H1 (cell line): ENCODE measurements around the gene NAA25.
"Not testable (repeated sequence)": the region's sequence is repeated elsewhere in the genome, so short reads cannot be mapped to it uniquely, and the experiment has no call there.

Experiments
- CTCF ChIP-seq, 3 experiments: IDR thresholded peaks; 1 replicate in 2 of 3; 2 replicates in 1 of 3; pipeline versions ENCODE4 v1.5.1 to v1.6.1; 2011; ENCODE audit warnings: low read length in 3 of 3, mild to moderate bottlenecking in 3 of 3, inconsistent platforms in 2 of 3, low read depth in 1 of 3, moderate library complexity in 1 of 3; ENCODE audit not compliant: insufficient read depth in 1 of 3; ENCODE audit errors: control extremely low read depth in 1 of 3
- EP300 ChIP-seq, 2 experiments: IDR thresholded peaks; 1 replicate in 1 of 2; 2 replicates in 1 of 2; pipeline ENCODE4 v1.6.1; 2011 to 2012; ENCODE audit warnings: low read depth in 2 of 2, low read length in 2 of 2, mild to moderate bottlenecking in 2 of 2, borderline replicate concordance in 1 of 2, inconsistent platforms in 1 of 2, moderate library complexity in 1 of 2
- EZH2 ChIP-seq: fragments of 200-600 bp; sonication (generic); IDR thresholded peaks from 2 replicates; pipeline ENCODE4 v1.7.1; 2012; ENCODE audit warnings: low read depth, mild to moderate bottlenecking, moderate library complexity, low read length, inconsistent platforms; ENCODE audit not compliant: severe bottlenecking
- GTF2F1 ChIP-seq: IDR thresholded peaks from 2 replicates; pipeline ENCODE4 v1.6.1; 2012; ENCODE audit warnings: low read depth, low read length, improper control_type of control experiment, borderline replicate concordance
- JUN ChIP-seq: IDR thresholded peaks from 2 replicates; pipeline ENCODE4 v1.6.1; 2011; ENCODE audit warnings: low read depth, mild to moderate bottlenecking, improper control_type of control experiment, low read length
- KDM5A ChIP-seq: fragments of 200-600 bp; IDR thresholded peaks from 2 replicates; pipeline ENCODE4 v1.7.1; 2012; ENCODE audit warnings: mild to moderate bottlenecking, low read length, inconsistent platforms, mixed read lengths
- SIX5 ChIP-seq: IDR thresholded peaks from 2 replicates; pipeline ENCODE4 v1.6.1; 2011; ENCODE audit warnings: mild to moderate bottlenecking, low read depth, low read length
- TAF1 ChIP-seq: IDR thresholded peaks from 2 replicates; pipeline ENCODE4 v1.6.1; 2011; ENCODE audit warnings: mild to moderate bottlenecking, low read depth, low read length
- ZNF274 ChIP-seq: IDR thresholded peaks from 2 replicates; pipeline ENCODE4 v1.7.0; 2012; ENCODE audit warnings: low read length, borderline replicate concordance; ENCODE audit errors: extremely low read depth

GRCh38 chr12:112009596-112009995 lies 99.0 kb downstream of the NAA25 start:
- not testable (repeated sequence) for TF ChIP-seq GTF2F1; JUN; TAF1; SIX5; EP300 (IDR thresholded peaks at IDR 0.05; ENCODE audit: borderline replicate concordance in 1 of 2, low read depth in 2 of 2, low read length in 2 of 2); CTCF (IDR thresholded peaks at IDR 0.05; ENCODE audit: control extremely low read depth in 1 of 3, insufficient read depth in 1 of 3, low read depth in 1 of 3, low read length in 3 of 3); EZH2; KDM5A; ZNF274
